Measurements from ENCODE around the gene PELI2. TPM values are rescaled to one million over a fixed set of nuclear protein-coding genes. Genes with fewer than 3 reads are reported as not detected.

Gene PELI2
- total RNA-seq, 1 experiment from 2014 or later, result 23.5 TPM

DNA sequence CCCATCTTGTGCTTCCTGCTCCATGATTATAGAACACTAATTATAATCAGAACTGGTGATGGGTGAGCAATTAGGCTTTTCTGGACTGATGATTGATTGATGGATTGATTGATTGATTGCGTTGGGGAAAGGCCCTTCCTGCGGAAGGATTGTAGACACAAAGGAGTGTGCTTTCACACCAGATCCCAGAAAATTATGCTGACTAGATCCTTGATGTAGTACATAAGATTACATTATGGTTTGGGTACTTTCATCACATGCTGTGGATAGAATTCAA is 8.4 kb downstream of the PELI2 start:
- no peak for DNase-seq (ENCODE audit: low spot score)
- no peak overlapping the region for H3K4me3 Mint-ChIP-seq
- H3K4me1 Mint-ChIP-seq, result peaks cover 57% of the 10 kb centered on the region
- ChIA-PET CTCF (interaction anchor here (0.9 to 1.5 kb wide), 2 partner anchors 348 to 395 kb away, joined by 3 read pairs; no protein-coding TSS in a partner anchor), POLR2A (no interaction called here)
- H3K36me3 Mint-ChIP-seq, result no peaks in the 10 kb centered on the region
- TF ChIP-seq CBFB (CRISPR knock-in tag; IDR thresholded peaks at IDR 0.05; ENCODE audit: low read depth), result no peak
- TF ChIP-seq PRRX2 (CRISPR knock-in tag; IDR thresholded peaks at IDR 0.05), result no peak
- TF ChIP-seq, protein P1, sequence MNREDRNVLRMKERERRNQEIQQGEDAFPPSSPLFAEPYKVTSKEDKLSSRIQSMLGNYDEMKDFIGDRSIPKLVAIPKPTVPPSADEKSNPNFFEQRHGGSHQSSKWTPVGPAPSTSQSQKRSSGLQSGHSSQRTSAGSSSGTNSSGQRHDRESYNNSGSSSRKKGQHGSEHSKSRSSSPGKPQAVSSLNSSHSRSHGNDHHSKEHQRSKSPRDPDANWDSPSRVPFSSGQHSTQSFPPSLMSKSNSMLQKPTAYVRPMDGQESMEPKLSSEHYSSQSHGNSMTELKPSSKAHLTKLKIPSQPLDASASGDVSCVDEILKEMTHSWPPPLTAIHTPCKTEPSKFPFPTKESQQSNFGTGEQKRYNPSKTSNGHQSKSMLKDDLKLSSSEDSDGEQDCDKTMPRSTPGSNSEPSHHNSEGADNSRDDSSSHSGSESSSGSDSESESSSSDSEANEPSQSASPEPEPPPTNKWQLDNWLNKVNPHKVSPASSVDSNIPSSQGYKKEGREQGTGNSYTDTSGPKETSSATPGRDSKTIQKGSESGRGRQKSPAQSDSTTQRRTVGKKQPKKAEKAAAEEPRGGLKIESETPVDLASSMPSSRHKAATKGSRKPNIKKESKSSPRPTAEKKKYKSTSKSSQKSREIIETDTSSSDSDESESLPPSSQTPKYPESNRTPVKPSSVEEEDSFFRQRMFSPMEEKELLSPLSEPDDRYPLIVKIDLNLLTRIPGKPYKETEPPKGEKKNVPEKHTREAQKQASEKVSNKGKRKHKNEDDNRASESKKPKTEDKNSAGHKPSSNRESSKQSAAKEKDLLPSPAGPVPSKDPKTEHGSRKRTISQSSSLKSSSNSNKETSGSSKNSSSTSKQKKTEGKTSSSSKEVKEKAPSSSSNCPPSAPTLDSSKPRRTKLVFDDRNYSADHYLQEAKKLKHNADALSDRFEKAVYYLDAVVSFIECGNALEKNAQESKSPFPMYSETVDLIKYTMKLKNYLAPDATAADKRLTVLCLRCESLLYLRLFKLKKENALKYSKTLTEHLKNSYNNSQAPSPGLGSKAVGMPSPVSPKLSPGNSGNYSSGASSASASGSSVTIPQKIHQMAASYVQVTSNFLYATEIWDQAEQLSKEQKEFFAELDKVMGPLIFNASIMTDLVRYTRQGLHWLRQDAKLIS (CRISPR knock-in tag; IDR thresholded peaks at IDR 0.05; ENCODE audit: borderline replicate concordance), result no peak
- no peak for TF ChIP-seq MYBL2 (CRISPR knock-in tag; IDR thresholded peaks at IDR 0.05)
- no peak for TF ChIP-seq ZNF232 (CRISPR knock-in tag; IDR thresholded peaks at IDR 0.05)
- TF ChIP-seq, protein P2, sequence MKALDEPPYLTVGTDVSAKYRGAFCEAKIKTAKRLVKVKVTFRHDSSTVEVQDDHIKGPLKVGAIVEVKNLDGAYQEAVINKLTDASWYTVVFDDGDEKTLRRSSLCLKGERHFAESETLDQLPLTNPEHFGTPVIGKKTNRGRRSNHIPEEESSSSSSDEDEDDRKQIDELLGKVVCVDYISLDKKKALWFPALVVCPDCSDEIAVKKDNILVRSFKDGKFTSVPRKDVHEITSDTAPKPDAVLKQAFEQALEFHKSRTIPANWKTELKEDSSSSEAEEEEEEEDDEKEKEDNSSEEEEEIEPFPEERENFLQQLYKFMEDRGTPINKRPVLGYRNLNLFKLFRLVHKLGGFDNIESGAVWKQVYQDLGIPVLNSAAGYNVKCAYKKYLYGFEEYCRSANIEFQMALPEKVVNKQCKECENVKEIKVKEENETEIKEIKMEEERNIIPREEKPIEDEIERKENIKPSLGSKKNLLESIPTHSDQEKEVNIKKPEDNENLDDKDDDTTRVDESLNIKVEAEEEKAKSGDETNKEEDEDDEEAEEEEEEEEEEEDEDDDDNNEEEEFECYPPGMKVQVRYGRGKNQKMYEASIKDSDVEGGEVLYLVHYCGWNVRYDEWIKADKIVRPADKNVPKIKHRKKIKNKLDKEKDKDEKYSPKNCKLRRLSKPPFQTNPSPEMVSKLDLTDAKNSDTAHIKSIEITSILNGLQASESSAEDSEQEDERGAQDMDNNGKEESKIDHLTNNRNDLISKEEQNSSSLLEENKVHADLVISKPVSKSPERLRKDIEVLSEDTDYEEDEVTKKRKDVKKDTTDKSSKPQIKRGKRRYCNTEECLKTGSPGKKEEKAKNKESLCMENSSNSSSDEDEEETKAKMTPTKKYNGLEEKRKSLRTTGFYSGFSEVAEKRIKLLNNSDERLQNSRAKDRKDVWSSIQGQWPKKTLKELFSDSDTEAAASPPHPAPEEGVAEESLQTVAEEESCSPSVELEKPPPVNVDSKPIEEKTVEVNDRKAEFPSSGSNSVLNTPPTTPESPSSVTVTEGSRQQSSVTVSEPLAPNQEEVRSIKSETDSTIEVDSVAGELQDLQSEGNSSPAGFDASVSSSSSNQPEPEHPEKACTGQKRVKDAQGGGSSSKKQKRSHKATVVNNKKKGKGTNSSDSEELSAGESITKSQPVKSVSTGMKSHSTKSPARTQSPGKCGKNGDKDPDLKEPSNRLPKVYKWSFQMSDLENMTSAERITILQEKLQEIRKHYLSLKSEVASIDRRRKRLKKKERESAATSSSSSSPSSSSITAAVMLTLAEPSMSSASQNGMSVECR (CRISPR knock-in tag; IDR thresholded peaks at IDR 0.05; ENCODE audit: borderline replicate concordance), result no peak
- TF ChIP-seq, protein P3, sequence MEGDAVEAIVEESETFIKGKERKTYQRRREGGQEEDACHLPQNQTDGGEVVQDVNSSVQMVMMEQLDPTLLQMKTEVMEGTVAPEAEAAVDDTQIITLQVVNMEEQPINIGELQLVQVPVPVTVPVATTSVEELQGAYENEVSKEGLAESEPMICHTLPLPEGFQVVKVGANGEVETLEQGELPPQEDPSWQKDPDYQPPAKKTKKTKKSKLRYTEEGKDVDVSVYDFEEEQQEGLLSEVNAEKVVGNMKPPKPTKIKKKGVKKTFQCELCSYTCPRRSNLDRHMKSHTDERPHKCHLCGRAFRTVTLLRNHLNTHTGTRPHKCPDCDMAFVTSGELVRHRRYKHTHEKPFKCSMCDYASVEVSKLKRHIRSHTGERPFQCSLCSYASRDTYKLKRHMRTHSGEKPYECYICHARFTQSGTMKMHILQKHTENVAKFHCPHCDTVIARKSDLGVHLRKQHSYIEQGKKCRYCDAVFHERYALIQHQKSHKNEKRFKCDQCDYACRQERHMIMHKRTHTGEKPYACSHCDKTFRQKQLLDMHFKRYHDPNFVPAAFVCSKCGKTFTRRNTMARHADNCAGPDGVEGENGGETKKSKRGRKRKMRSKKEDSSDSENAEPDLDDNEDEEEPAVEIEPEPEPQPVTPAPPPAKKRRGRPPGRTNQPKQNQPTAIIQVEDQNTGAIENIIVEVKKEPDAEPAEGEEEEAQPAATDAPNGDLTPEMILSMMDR (IDR thresholded peaks at IDR 0.05), result no peak
- TF ChIP-seq ZNF512 (CRISPR knock-in tag; IDR thresholded peaks at IDR 0.05; ENCODE audit: borderline replicate concordance), result no peak
- no peak for TF ChIP-seq SP1 (CRISPR knock-in tag; conservative IDR thresholded peaks at IDR 0.05)
- no peak for TF ChIP-seq CREM (CRISPR knock-in tag; IDR thresholded peaks at IDR 0.05)
- TF ChIP-seq EMX1 (CRISPR knock-in tag; IDR thresholded peaks at IDR 0.05), result no peak
- TF ChIP-seq STAT6 (CRISPR knock-in tag; conservative IDR thresholded peaks at IDR 0.05; ENCODE audit: low read depth), result no peak
- TF ChIP-seq NFYB (CRISPR knock-in tag; conservative IDR thresholded peaks at IDR 0.05; ENCODE audit: low read depth), result no peak
- 0 out of 2 replicates have a peak, but pooled peaks cover 5% of the 10 kb centered on the region for H3K9me3 Mint-ChIP-seq
- peaks cover 4% of the 10 kb centered on the region; the same call in 1 of the 2 replicates for H3K27me3 Mint-ChIP-seq (ENCODE audit: low read depth)
- no peak overlapping the region for H3K27ac Mint-ChIP-seq
- no peak for ATAC-seq

All from WTC11 (cell line).